Stromal cell of bone marrow (primary cell): ENCODE data around the gene SLC25A45.

Experiments used
- DNase-seq: peaks from one replicate; pipeline ENCODE4 v3.0.0-alpha.2; 2012; ENCODE audit warnings: low read depth

SLC25A45 gene, protein sequence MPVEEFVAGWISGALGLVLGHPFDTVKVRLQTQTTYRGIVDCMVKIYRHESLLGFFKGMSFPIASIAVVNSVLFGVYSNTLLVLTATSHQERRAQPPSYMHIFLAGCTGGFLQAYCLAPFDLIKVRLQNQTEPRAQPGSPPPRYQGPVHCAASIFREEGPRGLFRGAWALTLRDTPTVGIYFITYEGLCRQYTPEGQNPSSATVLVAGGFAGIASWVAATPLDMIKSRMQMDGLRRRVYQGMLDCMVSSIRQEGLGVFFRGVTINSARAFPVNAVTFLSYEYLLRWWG

DNA sequence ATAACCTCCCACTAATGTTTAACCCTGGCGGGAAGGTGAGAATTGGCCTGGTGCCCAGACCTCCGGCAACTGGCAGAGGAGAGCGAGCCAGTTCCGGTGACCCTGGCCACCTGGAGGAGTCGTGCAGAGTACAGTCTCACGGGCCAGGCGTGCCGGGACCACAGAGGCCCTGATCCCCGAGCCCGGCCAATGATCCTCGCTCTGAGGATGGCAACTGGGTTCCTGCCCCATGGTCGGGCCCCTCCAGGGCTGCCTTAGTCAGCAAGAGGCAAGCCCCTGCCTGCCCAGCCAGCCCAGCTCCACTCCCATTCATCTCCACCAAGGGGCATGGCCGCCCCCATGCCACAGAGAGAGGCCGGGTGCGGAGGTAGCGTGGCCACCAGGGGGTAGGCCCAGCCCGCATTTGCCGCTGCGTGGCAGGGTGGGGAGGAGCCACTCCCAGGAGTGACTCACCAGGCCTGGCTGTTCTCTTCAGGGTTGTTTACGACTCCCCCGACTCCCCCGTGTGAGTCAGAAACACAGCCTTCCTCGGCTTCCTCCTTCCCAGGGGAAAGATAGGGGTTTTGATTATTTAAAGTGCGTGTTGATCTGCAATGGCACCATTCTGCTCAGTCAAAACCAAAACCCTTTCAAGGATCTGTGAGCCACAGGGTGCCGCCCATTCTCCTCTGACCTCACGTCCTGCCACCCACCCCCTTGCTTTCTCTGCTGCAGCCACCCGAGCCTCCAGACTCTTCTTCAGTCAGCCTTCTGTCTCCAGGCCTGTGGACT is at the start of gene SLC25A45:
Gene SLC25A45, minus strand, starts transcription at position 614 of the 771 bp plus-strand sequence. CDS start 695 bp downstream, outside the sequence.
- DNase-seq: peak; percentile 99

DNA sequence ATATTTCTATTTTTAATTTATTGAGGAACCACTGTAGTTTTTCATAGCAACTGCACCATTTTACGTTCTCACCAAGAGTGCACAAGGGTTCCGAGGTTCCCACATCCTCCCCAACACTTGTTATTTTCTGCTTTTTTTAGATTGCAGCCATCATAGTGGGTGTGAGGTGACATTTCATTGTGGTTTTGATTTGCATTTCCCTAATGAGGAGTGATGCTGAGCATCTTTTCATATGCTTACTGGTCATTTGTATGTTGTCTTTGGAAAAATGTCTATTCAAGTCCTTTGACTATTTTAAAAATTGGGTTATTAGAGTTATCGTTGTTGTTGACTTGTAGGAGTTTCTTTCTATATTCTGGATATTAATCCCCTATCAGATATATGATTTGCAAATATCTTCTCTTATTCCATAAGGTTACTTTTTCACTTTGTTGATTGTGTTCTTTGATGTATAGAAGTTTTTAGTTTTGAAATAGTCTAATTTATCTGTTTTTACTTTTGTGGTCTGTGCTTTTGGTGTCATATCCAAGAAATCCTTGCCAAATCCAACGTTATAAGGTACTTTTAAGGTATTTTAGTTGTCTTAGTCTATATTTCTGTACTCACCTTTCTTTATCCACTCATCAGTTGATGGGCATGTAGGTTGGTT is 49.1 kb upstream of the SLC25A45 start:
- DNase-seq: peak; percentile 31

DNA sequence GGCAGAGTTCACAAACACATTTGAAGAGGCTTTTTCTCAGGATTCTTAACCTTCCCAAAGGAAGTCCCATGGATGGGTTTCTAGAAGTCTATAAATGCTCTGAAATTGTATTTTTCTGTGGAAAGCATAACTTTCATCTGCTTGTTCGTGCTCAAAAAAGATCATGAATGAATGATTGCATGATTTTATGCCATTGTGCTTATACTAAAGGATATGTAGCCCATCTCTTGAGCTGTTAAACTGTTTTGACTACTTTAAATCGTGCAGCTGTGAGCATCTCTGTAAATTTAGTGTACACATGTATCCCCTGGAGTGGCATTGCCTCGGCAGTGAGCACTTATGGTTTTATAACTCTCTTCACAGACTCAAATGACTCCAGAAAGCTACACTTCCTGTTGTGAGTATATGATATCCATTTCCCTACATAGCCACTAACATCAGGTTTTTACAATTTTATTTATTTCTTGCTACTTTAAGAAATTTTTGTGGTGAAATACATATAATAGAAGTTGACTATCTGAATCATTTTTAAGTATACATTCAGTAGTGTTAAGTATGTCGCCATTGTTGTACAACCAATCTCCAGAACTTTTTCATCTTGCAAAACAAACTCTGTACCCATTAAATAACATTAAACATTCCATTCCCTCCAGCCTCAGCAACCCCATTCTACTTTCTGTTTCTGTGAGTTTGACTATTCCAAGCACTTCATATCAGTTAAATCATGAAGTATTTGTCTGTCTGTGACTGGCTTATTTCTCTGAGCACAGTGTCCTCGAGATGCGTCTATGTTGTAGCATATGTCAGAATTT is 48.2 kb upstream of the SLC25A45 start:
- DNase-seq: peak; percentile 45

DNA sequence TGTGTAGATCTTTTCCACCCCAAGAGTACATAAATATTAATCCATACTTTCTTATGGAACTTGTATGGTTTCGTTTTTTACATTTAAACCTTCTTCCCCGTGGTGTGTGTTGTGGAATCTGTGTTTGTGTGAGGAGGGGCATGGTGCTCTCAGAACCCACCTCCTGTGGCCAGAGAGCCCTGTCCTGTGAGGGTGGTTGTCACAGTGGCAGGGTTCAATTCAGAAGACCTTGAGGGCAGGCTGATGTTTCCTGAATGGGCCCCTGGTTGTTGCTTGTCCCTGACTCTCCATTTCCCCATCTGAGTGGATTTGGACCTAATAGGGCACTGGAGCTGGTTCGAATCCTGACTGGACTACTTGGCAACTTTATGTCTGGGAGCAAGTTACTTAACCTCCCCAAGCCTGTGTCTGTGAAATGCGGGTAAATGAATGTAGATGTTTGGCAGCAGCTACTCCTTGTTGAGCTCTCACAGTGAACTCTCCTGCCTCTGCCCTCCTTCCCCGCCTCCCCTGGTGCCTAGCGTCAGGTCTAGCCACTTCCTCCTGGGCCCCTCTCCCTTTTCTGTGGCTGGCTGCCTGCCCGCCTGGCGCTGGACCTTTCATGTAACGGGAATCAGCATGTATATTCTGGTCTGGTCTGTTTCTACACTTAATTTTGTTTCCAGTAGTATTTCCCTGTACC is 47.4 kb upstream of the SLC25A45 start:
- DNase-seq: peak; percentile 74

DNA sequence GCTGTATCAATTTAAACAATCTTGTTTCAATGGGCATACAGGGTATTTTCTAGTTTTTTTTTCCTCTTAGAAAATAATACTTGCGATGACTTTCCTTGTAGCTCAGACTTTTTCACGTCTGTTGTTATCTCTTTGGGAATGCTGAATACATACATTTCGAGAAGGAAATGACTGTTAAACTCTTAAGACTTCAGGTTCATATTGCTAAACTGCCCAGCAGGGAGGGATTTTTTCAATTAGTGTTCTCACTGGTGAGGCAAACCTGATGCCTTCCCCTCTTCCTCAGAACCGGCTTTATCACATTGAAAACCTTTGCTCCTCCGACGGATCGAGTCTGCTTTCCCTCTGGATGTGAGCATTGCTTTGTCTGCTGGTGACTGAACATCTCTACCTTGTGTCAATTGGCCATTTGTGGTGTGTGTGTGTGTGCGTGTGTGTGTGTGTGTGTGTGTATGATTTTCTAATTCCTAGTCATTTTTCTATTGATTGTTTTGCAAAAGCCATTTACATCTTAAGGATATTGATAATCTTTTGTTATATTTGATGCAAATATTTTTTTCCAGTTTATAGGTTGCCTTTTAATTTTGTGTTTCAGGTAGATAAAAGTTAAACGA is 46.7 kb upstream of the SLC25A45 start:
- DNase-seq: peak; percentile 64

DNA sequence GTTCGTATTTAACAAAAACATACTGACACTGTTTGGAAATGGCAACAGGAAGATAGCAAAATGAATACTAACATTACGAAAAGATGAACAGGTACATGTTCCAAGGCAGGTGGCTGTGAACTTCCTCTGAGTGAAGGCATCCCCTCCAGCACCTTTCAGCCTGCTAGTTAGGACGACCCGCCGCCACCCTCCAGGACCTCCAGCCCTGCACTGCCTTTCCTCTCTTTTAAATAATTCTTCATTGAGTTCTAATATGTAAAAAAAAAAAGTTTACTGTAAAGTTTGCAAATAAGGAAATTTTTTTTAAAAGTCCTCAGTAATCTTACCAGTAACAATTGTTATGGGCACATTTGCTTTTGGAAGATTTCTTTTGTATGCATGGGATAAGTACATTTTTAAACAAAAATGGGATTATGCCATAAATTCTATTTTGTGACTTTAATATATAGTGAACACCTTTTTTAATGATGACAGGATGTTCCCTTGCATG is 46.2 kb upstream of the SLC25A45 start:
- peak; percentile 28 for DNase-seq

DNA sequence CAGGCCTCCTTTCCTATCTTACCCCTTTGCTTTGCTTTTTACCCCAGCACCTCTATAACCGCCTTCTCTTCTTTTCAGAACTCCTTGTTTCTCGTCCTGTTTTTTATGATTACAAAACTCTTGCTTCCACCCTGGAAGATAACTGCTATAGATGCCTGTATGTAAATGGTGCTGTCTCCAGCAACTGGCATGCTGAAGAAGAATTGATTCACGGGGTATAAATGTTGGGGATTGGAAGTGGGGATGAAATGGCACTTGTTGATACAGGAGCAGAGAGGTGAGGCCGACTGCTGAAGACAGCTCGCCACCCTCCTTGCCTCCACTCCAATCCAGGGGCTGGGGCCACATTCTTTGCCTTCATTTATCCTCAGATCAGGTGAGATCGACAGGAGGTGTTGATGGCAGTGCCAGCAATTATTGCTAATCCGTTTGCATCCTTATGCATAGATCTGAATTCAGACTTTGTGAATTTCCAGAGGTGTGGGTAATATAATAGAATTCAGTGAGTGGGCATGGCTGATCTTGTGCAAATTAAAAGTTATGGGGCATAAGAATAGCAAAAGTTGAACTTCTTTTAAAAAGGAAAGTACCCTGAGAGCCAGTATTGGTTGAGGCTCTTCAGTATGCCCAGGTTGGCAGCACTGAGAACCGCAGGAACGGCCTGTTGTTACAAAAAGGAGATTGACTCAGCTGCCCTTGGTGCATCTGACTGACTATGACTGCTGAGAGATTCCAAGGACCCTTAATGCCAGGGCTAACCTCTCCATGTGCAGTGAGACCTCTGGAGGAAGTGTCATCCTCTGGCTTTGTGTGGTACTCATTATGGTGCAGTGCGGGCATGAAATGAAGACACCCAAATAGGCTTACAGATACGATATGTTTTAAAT is 45.5 kb upstream of the SLC25A45 start:
- peak; percentile 64 for DNase-seq

DNA sequence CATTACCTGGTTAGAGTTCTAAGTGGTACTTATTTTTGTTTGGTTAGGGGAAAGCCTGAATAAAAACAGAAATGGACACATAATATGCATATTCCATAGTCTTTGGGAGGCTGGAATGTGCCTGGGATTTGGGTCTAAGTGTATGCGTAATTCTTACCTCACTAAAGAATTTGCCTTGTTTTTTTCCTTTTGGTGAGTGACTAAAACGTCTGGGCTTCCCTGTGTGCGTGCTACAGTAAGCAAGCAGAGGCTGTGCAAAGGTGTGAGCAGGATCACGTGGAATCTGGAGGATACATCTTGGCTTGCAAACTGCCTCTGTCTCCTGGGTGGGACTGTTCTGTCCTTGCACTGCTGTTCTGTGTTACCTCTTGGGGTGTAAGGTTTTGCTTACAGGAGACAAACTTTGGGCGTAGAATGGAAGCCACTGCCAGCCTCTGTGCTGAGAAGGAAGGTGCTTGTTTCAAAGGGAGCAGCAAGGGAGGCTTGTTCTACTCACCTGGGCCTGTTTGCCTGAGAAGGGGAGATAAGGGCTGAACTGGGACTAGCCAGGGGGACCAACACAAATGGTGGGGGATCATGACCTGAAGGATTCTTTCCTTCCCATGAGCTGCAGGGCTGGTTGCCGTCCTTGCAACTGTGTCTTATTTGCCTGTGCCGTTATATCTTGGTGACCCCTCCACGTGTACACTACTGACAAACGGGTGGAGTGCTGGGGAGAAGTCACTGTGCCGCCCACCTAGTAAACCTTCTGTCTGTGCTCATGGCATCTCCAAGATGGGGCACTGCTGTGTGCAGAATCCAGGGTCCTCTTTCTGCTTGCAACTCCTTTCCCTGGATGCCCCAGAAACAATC is 44.6 kb upstream of the SLC25A45 start:
- peak; percentile 55 for DNase-seq

DNA sequence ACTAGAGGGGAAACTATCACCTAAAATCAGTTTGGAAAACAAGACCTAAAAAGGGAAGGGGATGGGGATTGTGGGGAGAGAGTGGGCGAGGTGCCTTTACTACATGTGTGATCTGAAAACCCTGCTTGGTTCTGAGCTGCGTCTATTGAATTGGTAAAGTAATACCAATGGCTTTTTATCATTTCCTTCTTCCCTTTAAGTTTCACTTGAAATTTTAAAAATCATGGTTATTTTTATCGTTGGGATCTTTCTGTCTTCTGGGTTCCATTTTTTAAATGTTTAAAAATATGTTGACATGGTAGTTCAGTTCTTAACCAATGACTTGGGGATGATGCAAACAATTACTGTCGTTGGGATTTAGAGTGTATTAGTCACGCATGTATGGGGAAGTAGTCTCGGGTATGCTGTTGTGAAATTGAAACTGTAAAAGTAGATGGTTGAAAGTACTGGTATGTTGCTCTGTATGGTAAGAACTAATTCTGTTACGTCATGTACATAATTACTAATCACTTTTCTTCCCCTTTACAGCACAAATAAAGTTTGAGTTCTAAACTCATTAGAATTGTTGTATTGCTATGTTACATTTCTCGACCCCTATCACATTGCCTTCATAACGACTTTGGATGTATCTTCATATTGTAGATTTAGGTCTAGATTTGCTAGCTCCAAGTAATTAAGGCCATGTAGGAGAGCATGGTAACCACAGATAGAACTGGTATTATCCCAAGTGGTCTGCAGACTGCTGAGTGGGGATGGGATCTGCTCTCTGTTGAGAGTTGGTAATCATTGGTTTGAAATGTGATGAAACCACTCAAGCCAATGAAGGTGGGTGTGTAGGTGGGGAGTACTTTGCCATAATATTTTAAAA is 43.8 kb upstream of the SLC25A45 start:
- peak; percentile 37 for DNase-seq

DNA sequence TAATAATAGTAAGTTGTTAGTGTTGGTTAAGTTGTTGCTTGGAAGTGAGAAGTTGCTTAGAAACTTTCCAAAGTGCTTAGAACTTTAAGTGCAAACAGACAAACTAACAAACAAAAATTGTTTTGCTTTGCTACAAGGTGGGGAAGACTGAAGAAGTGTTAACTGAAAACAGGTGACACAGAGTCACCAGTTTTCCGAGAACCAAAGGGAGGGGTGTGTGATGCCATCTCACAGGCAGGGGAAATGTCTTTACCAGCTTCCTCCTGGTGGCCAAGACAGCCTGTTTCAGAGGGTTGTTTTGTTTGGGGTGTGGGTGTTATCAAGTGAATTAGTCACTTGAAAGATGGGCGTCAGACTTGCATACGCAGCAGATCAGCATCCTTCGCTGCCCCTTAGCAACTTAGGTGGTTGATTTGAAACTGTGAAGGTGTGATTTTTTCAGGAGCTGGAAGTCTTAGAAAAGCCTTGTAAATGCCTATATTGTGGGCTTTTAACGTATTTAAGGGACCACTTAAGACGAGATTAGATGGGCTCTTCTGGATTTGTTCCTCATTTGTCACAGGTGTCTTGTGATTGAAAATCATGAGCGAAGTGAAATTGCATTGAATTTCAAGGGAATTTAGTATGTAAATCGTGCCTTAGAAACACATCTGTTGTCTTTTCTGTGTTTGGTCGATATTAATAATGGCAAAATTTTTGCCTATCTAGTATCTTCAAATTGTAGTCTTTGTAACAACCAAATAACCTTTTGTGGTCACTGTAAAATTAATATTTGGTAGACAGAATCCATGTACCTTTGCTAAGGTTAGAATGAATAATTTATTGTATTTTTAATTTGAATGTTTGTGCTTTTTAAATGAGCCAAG is 42.9 kb upstream of the SLC25A45 start:
- DNase-seq: peak; percentile 42

DNA sequence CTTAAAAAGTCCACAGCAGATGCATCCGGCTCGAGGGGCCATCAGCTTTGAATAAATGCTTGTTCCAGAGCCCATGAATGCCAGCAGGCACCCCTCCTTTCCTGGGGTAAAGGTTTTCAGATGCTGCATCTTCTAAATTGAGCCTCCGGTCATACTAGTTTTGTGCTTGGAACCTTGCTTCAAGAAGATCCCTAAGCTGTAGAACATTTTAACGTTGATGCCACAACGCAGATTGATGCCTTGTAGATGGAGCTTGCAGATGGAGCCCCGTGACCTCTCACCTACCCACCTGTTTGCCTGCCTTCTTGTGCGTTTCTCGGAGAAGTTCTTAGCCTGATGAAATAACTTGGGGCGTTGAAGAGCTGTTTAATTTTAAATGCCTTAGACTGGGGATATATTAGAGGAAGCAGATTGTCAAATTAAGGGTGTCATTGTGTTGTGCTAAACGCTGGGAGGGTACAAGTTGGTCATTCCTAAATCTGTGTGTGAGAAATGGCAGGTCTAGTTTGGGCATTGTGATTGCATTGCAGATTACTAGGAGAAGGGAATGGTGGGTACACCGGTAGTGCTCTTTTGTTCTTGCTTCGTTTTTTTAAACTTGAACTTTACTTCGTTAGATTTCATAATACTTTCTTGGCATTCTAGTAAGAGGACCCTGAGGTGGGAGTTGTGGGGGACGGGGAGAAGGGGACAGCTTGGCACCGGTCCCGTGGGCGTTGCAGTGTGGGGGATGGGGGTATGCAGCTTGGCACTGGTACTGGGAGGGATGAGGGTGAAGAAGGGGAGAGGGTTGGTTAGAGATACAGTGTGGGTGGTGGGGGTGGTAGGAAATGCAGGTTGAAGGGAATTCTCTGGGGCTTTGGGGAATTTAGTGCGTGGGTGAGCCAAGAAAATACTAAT is 42.0 kb upstream of the SLC25A45 start:
- DNase-seq: peak; percentile 28

DNA sequence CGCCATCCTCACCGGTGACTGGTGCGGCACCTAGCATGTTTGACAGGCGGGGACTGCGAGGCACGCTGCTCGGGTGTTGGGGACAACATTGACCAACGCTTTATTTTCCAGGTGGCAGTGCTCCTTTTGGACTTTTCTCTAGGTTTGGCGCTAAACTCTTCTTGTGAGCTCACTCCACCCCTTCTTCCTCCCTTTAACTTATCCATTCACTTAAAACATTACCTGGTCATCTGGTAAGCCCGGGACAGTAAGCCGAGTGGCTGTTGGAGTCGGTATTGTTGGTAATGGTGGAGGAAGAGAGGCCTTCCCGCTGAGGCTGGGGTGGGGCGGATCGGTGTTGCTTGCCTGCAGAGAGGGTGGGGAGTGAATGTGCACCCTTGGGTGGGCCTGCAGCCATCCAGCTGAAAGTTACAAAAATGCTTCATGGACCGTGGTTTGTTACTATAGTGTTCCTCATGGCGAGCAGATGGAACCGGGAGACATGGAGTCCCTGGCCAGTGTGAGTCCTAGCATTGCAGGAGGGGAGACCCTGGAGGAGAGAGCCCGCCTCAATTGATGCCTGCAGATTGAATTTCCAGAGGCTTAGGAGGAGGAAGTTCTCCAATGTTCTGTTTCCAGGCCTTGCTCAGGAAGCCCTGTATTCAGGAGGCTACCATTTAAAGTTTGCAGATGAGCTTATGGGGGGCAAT is 41.2 kb upstream of the SLC25A45 start:
- DNase-seq: no peak

DNA sequence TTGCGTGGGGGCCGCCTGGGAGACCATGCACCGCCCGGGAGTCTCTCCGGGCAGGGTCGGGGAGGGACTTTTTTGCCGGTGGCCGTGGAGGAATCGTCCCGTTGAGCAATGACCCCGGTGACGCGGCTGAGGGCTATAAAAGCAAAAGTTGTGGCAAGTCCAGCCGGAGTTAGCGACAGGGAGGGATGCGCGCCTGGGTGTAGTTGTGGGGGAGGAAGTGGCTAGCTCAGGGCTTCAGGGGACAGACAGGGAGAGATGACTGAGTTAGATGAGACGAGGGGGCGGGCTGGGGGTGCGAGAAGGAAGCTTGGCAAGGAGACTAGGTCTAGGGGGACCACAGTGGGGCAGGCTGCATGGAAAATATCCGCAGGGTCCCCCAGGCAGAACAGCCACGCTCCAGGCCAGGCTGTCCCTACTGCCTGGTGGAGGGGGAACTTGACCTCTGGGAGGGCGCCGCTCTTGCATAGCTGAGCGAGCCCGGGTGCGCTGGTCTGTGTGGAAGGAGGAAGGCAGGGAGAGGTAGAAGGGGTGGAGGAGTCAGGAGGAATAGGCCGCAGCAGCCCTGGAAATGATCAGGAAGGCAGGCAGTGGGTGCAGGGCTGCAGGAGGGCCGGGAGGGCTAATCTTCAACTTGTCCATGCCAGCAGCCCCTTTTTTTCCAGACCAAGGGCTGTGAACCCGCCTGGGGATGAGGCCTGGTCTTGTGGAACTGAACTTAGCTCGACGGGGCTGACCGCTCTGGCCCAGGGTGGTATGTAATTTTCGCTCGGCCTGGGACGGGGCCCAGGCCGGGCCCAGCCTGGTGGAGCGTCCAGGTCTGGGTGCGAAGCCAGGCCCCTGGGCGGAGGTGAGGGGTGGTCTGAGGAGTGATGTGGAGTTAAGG is 40.4 kb upstream of the SLC25A45 start, which contains the start of gene NEAT1:
Gene NEAT1, plus strand, starts transcription at position 166 of the 883 bp plus-strand sequence.
- DNase-seq: peak; percentile 93
